ENCODE results near the gene SGCD.

GRCh38 chr5:156716591-156717380, 389.8 kb downstream of the SGCD start:
- TF ChIP-seq POLR2A (IDR thresholded peaks at IDR 0.05) (no peak), CTCF (IDR thresholded peaks at IDR 0.05) (no peak)
